Heart right ventricle (tissue), 16 donors: ENCODE results near the gene RPP38. TPM values are rescaled to one million over a fixed set of nuclear protein-coding genes. Genes with fewer than 3 reads are reported as not detected.

Source experiments
- ATAC-seq, 8 donors: fragments of 200-7000 bp; cut with Tn5 transposase; one replicate each; pipeline ENCODE4 v1.9.1; 2020; ENCODE audit warnings: mild to moderate bottlenecking in 8 of 8, moderate library complexity in 8 of 8, moderate number of reproducible peaks in 1 of 8
- DNase-seq, 2 donors: peaks; one replicate each; pipeline ENCODE4 v3.0.0-alpha.2; 2020
- H3K27ac ChIP-seq, 10 donors: fragments of 200-600 bp; sonication (generic) in 2 of 10; one replicate each; pipeline versions ENCODE4 v1.5.0 to v1.8.0; 2020 to 2022; ENCODE audit warnings: mild to moderate bottlenecking in 3 of 10
- H3K27me3 ChIP-seq, 7 donors: fragments of 200-600 bp; one replicate each; pipeline ENCODE4 v1.8.0; 2021 to 2022; ENCODE audit warnings: mild to moderate bottlenecking in 2 of 7
- H3K36me3 ChIP-seq, 9 donors: fragments of 200-600 bp; sonication (generic) in 1 of 9; one replicate each; pipeline versions ENCODE4 v1.5.0 to v1.8.0; 2020 to 2022; ENCODE audit warnings: mild to moderate bottlenecking in 2 of 9
- H3K4me1 ChIP-seq, 9 donors: fragments of 200-600 bp; sonication (generic) in 1 of 9; one replicate each; pipeline versions ENCODE4 v1.5.0 to v1.8.0; 2020 to 2022; ENCODE audit warnings: mild to moderate bottlenecking in 4 of 9
- H3K4me3 ChIP-seq, 10 donors: fragments of 200-600 bp; sonication (generic) in 2 of 10; one replicate each; pipeline versions ENCODE4 v1.5.0 to v1.8.0; 2020 to 2022; ENCODE audit warnings: mild to moderate bottlenecking in 7 of 10, moderate library complexity in 2 of 10
- H3K9me3 ChIP-seq, 11 donors: fragments of 200-600 bp in 10 of 11; sonication (generic) in 2 of 11; one replicate each; pipeline versions ENCODE4 v1.5.0 to v1.8.0; 2013 to 2022; ENCODE audit warnings: mild to moderate bottlenecking in 2 of 11, control low read depth in 1 of 11, moderate library complexity in 1 of 11
- CTCF ChIP-seq, 9 donors: fragments of 200-600 bp; sonication (generic) in 2 of 9; IDR thresholded peaks; one replicate each; pipeline versions ENCODE4 v1.5.0 to v1.8.0; 2021 to 2022; ENCODE audit warnings: antibody characterized with exemption in 9 of 9, mild to moderate bottlenecking in 5 of 9, moderate library complexity in 1 of 9
- WGBS, 2 donors: extraction: QIAGEN DNeasy Blood & Tissue Kit; methylation state at CpG; one replicate each; pipeline ENCODE4 v1.1.7; 2013; ENCODE audit warnings: inconsistent platforms in 1 of 2; 5-methylcytosine and 5-hydroxymethylcytosine counted together
- intact Hi-C, 10 donors: fragments of 100-400 bp; cut with DNase I; formaldehyde crosslinking; loops; one replicate each; pipeline versions ENCODE4 v1.11.1 to v1.14.2; 2022
- polyA plus RNA-seq, 2 donors: library from polyadenylated mRNA; stranded (reverse); fragments of 200-250 nt; gene quantifications; one replicate each; pipeline ENCODE4 v1.2.3, GENCODE V29; 2013
- total RNA-seq, 10 donors: library from RNA; stranded (reverse); fragmentation: NEBNext Ultra II Directional in 3 of 10; extraction: Animal tissue kit (Norgen Biotek cat#: 25700) in 3 of 10; gene quantifications; one replicate each; pipeline versions ENCODE4 v1.2.1 to v1.2.4, GENCODE V29; 2021 to 2023
- donor health status: Arrhythmogenic right ventricular cardiomyopathy.
- donor health status: ischemic (EF 13 %, LVEDD 7.1; RV severe dilation, severe dysfunction).
- donor health status: healthy with polysubstance abuse.
- donor health status: DM: no; HTN: yes; CAD: no.
- donor health status: DM: no; HTN: no; CAD: no.
- donor health status: ischemic (EF 25% LVEDD 6.9; RV normal size, moderate dysfunction).
- donor health status: ischemic (EF 25% LVEDD 5.7; RV mildly dilated, moderate dysfunction).
- donor health status: healthy.
- donor health status: DM: yes; HTN: yes; CAD: no.
- donor health status: Ischemic cardiomyopathy.
- donor health status: ischemic (EF 35%, LVEDD 5.7; RV mildly dilated, moderate dysfunction).
- donor health status: nonischemic (EF 11% LVEDD 7.7; RV severe dilation, severe dysfunction).
- donor health status: DM: yes; HTN: yes; CAD: no.
- donor health status: PGD.
- donor health status: ischemic (EF 29% LVEDD 5.4; RV normal size, mild dysfunction).
- donor health status: nonischemic (EF 23%, LVEDD 6.1; RV moderate dilation, normal function).

Gene RPP38
- total and polyA plus RNA-seq, 12 donors, result 3.9 to 13.9 (median 7.3) TPM

- Histone ChIP-seq H3K9me3 (peaks cover 0 to 14% (median 0%) of the 10 kb centered on the region in 11 donors), H3K36me3 (peaks cover 0 to 100% (median 10%) of the 10 kb centered on the region in 9 donors), H3K4me3 (no peak overlapping the region), H3K27ac (no peak overlapping the region), H3K27me3 (no peaks in the 10 kb centered on the region), H3K4me1 (no peaks in the 10 kb centered on the region)
- no peak for ATAC-seq
- DNase-seq, result no peak
- no peak for TF ChIP-seq CTCF (IDR thresholded peaks at IDR 0.05)
- 86 to 93% methylated on average over 5 of the region's 5 CpGs for WGBS, 2 donors
- intact Hi-C loops, result loop anchor here in 1 of 10 donors (5.0 kb wide), 1 partner anchor 46 kb away; no protein-coding TSS in a partner anchor
Measured at GRCh38 chr10:15116225-15116624, 19.1 kb downstream of the RPP38 start.

- WGBS, 2 donors, result 86 to 94% methylated on average over 1 of the region's 1 CpG
- no peaks in the 10 kb centered on the region for H3K27me3 ChIP-seq
- H3K9me3 ChIP-seq, result peaks cover 0 to 14% (median 0%) of the 10 kb centered on the region in 11 donors
- no peak for TF ChIP-seq CTCF (IDR thresholded peaks at IDR 0.05)
- H3K4me1 ChIP-seq, result no peaks in the 10 kb centered on the region
- peaks cover 0 to 95% (median 13%) of the 10 kb centered on the region in 9 donors for H3K36me3 ChIP-seq
- H3K27ac ChIP-seq, result no peak overlapping the region
- no peak overlapping the region for H3K4me3 ChIP-seq
- DNase-seq (no peak), ATAC-seq (no peak)
- intact Hi-C loops, result loop anchor here in 1 of 10 donors (5.0 kb wide), 1 partner anchor 44 kb away; no protein-coding TSS in a partner anchor
Measured at GRCh38 chr10:15118615-15119014, 21.5 kb downstream of the RPP38 start.

- H3K4me3 ChIP-seq, result no peak overlapping the region
- no peaks in the 10 kb centered on the region for H3K27me3 ChIP-seq
- DNase-seq (no peak), ATAC-seq (no peak)
- 97% methylated on average over 5 of the region's 5 CpGs for WGBS, 2 donors
- H3K9me3 ChIP-seq, result peaks cover 0 to 14% (median 0%) of the 10 kb centered on the region in 11 donors
- no peaks in the 10 kb centered on the region for H3K4me1 ChIP-seq
- peaks cover 0 to 97% (median 18%) of the 10 kb centered on the region in 9 donors for H3K36me3 ChIP-seq
- no peak overlapping the region for H3K27ac ChIP-seq
- intact Hi-C loops, result no loop called here
- no peak for TF ChIP-seq CTCF (IDR thresholded peaks at IDR 0.05)
Measured at GRCh38 chr10:15120523-15120922, 23.4 kb downstream of the RPP38 start.

- Histone ChIP-seq H3K27ac (no peak overlapping the region), H3K4me3 (no peak overlapping the region), H3K4me1 (no peaks in the 10 kb centered on the region), H3K9me3 (peaks cover 0 to 5% (median 0%) of the 10 kb centered on the region in 11 donors), H3K36me3 (peaks cover 0 to 98% (median 18%) of the 10 kb centered on the region in 9 donors), H3K27me3 (no peaks in the 10 kb centered on the region)
- intact Hi-C loops, result no loop called here
- DNase-seq, result no peak
- no peak for TF ChIP-seq CTCF (IDR thresholded peaks at IDR 0.05)
- 97 to 100% methylated on average over 1 of the region's 1 CpG for WGBS, 2 donors
- no peak for ATAC-seq
Measured at GRCh38 chr10:15121707-15122106, 24.6 kb downstream of the RPP38 start.
